NCI-H1417 (cell line): ENCODE data around the gene ASAP3.
"Not testable (repeated sequence)": the region's sequence is repeated elsewhere in the genome, so short reads cannot be mapped to it uniquely, and the experiment has no call there.

Source experiments
- DNase-seq, 3 experiments: peaks; one replicate each; lab custom pipeline; 2025; lab: John Stamatoyannopoulos, UW

The ASAP3 gene

DNA sequence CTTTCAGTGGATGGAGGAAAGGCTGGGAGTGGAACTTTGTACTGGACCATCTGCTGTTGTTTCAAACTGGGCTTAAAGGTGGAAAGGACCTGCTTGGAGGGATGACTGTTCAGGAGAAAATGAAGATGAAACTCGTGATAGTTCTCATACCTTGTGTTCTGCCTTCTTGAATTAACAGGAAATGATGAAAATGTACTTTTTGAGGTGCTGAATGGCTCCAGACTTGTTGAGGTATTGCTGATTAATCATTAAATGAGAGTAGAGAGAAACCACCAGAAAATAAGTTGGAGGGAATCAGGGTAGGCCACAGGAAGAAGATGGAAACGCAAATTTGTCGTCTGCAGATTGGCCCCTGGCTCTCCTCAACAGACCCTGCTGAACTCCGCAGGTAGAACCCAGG is 88.1 kb downstream of the ASAP3 start:
- DNase-seq = no peak

DNA sequence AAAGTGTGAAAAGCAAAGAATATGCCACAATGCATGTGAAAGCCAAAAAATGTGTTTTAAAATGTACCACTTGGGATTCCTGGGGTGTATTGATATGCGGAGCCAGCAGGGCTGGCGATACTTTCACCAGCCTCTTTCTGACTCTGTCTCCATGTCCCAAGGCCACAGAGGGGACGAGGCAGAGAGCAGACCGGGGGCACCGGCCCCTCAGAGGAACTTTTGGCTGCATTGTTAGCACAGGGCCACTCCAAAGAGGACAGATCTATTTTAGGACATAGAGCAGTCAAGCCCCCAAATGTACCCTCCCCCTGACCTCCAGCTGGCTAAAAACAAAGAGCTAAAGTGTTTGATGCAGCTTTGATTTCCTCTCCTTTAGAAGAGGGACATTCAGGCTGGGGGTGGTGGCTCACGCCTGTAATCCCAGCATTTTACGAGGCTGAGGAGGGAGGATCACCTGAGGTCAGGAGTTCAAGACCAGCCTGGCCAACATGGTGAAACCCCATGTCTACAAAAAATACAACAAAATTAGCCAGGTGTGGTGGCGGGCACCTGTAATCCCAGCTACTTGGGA is 88.7 kb downstream of the ASAP3 start:
- DNase-seq = no peak

DNA sequence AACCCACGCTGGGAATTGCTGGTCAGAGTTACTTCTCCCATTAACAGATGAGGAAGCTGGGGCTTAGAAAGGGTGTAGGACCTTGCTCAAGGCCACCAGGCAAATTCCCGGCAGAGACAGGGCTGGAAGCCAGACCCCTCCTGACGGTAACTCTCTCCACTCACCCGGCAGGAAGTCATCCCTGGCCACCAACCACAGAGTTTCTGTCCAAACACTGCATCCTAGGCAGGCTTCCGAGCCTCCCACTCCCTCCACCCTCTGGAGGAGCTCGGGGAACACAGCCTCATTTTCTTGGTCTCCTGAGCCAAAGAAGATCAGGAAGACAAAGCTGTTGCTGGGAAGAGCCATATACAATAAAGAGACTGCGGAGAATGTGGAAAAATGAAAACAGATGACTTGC is 89.3 kb downstream of the ASAP3 start:
- DNase-seq = no peak

DNA sequence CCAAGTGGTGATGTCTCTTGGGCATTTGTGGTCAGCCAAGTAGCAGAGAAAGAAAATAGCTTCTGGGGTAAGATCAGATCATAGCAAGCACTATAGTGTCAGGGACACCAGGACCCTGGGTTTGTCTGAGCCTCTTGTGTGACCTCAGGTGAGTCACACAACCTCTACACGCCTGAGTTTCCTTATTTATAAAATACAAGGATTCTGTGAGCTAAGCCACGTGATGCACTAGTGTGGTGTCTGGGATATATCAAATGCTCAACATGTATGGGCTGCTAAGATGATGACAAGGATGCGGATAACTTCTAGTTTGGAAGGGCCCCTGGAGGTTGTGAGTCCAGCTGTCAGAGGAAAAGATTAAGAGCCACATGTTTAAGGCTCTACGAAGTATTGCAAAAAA is 89.8 kb downstream of the ASAP3 start:
- no peak for DNase-seq

DNA sequence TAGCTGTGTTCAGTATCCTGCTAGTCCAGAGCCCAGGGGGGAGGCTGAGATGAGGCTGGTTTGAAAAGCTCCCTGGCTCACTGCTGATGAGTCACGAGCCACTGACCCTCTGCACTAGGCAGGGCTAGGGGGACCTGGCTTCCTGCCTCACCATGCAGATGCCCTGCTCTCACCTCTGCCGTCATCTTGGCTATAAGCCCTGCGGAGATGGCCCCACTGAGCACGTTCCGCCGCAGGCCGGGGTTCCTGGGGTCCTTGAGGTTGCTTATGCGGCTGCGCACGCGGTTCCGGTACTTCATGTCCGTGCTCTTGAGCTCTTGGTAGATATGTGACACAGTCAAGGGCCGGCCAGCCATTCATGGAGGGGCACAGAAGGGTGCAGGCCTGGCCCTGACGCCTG is 90.3 kb downstream of the ASAP3 start:
- no peak for DNase-seq

DNA sequence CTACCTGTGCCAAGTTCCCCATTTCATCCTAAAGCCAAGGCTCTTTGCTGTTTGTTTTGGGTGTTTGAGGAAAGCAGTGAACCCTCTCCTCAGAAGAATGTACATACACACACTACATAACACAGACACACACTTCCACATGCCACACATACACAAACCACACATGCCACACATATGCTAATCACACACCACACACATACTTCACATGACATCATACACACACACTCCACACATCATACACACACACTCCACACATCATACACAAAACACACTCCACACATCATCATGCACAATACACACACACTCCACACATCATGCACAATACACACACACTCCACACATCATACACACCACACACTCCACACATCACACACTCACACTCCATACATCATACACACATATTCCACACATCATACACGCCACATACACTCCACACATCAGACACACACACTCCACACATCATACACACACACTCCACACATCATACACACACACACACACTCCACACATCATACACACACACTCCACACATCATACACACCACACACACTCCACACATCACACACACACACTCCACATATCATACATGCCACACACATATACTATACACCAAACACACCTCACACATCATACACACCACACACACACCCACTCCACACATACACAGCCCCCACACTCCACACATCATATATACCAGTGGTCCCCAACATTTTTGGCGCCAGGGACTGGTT is 91.7 kb downstream of the ASAP3 start:
- DNase-seq = no peak

DNA sequence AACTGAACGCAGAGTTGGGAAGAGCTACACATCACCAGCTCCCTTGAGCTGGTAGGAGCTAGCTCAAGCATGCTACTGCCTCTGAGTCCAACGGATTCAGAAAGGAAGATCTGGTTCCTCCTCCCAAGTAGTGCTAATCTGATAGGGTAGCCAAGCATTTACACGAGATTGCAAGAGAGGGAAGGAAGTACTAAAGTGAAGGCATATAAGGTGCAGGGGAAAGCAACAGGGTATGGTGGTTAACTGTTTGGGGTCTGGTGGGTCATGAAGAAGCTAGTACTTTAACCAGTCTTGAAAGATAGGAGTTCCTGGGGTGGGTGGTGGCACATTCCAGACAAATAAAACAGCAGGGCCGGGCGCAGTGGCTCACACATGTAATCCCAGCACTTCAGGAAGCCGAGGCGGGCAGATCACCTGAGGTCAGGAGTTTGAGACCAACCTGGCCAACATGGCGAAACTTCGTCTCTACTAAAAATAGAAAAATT is 94.1 kb downstream of the ASAP3 start:
- no peak for DNase-seq

DNA sequence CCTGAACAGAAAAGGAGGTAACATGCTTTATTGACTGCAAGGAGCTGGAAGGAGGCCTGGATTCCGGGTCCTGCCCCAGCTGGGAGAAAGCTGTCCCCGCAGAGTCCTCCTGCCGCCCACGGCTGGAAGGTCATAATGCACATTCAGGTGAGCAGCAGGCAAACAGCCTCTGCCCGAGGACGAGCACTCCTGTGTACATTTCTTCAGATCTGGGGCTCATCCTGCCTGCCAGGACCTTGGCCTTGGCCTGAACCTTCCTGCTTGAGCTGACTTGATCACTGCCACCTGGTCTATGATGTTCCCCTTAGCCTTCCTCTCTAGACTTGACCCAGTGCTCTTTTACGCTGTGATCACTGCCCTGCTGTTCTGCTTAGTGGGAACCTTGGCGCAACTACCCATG is 96.5 kb downstream of the ASAP3 start:
- DNase-seq = no peak

DNA sequence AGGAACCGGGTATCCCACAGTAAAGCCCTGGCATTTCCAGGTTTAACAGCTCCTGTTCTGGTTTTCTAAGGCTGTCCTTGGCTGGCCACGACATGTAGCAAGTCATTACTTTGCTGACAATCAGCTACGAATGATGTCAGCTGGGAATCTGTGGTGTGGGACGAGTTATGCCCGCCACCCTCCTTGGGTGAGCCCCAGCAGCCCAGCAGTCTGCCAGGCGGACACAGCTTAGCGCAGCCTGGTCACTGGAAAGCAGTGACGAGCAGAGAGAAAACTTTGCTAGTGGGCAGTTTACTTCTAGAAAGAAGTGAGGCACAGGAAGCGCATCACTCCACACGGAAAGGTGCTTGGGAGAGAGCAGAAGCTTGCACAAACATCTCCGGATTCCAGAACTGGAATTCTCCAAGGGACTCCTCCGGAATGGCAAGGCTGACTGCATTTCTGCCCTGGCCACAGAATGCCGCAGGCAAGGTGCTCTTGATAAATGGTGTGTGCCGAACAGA is 98.8 kb downstream of the ASAP3 start:
- DNase-seq = no peak

DNA sequence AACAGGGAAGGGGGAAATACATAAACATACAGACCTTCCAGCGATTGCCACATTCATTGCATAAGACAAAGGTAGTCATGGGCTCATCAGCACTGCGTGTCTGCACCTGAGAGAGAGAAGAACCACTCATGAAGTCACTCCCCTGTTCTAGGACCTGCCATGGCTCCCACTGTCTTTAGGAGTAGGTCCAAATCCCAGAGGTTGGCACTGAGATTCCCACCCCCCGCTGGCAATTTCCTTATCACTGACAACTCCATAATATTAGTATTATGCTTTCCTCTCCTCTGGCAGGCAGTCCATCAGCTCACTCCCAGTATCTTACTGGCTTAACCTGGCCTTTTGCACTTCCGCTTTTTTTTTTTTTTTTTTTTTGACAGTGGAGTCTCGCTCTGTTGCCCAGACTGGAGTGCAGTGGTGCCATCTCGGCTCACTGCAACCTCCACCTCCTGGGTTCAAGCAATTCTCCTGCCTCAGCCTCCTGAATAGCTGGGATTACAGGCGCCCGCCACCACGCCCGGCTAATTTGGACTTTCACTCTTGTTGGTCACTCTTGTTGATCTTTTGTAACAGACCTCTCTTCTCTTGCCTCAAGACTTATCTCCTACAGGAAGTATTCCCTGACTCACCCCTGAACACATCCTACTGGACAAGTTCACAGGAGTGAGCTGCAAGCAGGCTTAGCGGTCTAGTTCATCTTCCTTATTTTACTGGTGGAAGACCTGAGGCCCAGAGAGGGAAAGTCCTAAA is 99.5 kb downstream of the ASAP3 start:
- no peak for DNase-seq

DNA sequence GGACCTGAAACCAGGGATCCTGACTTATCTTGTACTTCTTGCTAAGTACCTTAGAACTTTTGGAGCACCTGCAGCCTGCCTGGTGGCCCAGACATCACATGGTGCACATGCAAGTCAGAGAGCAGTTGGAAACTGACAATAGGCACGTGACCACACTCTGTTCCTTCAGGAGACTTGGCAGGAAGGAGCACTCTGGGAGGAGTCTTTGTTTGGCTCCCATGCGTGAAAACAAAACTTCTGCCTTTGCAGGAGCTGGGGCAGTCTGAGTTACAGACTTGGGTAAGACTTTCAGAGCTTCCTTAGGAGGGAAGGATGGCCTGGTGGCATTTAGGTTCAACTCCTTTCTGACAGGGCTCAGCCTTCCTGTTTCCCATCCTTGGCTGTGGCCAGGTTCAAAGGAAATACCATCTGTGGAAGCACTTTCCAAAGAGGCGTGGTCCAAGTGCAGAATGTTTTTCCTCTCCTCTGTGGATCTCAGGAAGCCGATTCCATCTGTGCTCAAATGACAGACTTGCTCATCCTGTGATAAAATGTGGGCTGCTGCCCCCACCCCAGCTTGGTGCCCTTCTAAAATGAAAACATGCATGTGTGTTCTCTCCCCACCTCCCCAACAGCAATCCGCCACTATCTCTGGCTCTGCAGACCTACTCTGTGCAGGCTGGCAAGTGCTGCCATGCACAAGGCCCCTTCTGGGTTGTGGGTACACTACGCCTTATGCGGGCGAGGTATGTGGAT is 100.2 kb downstream of the ASAP3 start:
- DNase-seq = no peak

DNA sequence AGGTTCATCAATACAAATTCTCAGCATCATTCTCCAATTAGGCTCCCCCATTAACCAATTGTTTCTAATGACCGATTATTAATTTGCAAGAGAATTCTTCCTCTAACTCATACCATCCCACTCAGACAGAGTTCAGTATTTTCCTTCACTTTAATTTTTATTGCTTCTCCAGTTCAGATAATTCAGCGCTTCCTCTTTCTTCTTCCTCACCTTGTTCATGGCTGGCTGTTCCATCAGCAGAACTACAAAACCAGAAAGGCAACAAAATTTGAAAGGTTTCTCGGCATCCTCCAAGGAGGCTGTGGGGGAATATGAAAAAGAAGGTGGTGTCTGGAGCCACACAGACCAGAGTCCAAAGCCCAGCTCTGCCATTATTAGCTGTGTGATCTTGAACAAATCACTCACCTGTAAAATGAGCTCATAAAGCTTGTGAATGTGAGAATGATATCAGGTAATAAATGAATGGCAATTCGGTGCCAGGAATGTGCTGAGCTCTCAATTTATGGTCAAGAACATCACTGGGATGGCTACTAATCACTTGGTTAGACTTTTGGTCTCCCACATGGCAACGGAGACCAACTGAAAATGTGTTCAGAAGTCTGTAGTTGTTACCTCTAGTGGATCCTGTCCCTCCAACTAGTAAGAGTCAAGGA is 102.6 kb downstream of the ASAP3 start:
- no peak for DNase-seq

DNA sequence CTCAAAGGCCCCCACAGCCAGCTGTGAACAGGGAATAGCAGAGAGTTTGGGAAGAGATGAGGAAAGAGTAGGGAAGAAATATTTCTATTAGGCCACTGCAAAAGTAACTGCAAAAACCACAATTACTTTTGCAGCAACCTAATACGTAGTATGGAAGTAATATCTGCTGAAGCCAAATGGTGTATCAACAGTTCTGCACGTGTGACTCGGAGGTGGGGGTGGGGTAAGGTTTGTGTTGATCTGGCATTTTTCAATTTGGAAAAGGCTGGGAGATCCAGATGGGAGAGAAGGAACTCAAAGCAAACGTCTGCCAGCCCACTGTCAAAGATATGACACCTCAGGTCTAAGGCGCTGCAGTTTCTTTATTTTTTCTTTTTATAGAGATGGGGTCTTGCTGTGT is 103.3 kb downstream of the ASAP3 start:
- DNase-seq = no peak

DNA sequence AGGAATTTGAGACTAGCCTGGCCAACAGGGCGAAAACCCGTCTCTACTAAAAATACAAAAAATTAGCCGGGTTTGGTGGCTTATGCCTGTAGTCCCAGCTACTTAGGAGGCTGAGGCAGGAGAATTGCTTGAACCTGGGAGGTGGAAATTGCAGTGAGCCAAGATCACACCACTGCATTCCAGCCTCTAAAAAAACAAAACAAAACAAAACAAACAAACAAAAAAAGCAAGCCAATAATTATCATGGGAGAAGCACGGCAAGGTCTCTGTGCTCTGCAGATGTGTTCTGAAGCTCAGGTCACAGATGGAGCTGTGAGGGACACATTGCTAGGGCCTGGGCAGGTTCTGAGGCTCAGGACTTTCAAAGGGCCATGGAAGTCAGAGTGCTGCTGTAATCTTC is 103.7 kb downstream of the ASAP3 start:
- DNase-seq = not testable (repeated sequence)
